Keratinocyte (primary cell): ENCODE results near the gene POLR1B. TPM values are rescaled to one million over a fixed set of nuclear protein-coding genes. Genes with fewer than 3 reads are reported as not detected.

Source experiments
- DNase-seq: peaks from one replicate; pipeline ENCODE4 v3.0.0-alpha.2; 2011; ENCODE audit warnings: low read depth, missing footprints, low spot score
- FAIRE-seq: peaks from 2 replicates; lab custom pipeline; 2011; peaks lifted over from hg19 to GRCh38; lab: Jason Lieb, UNC
- H2AFZ ChIP-seq: 2 replicates; pipeline ENCODE4 v1.6.0; 2012; ENCODE audit warnings: low read length, control low read depth, inconsistent platforms; ENCODE audit not compliant: control insufficient read depth
- H3K27ac ChIP-seq: 2 replicates; pipeline ENCODE4 v1.5.1; 2011; ENCODE audit warnings: low read length; ENCODE audit not compliant: control insufficient read depth, insufficient read depth
- H3K27me3 ChIP-seq: 3 replicates; pipeline ENCODE4 v1.6.0; 2011; ENCODE audit warnings: low read length; ENCODE audit not compliant: control insufficient read depth, insufficient read depth; ENCODE audit errors: extremely low read depth
- H3K36me3 ChIP-seq, 2 experiments: 2 replicates in 1 of 2; 3 replicates in 1 of 2; pipeline ENCODE4 v1.5.1; 2011; ENCODE audit warnings: low read length in 2 of 2, mild to moderate bottlenecking in 1 of 2; ENCODE audit not compliant: control insufficient read depth in 2 of 2, insufficient read depth in 2 of 2; ENCODE audit errors: extremely low read depth in 1 of 2
- H3K4me1 ChIP-seq: 3 replicates; pipeline ENCODE4 v1.5.1; 2011; ENCODE audit warnings: low read length; ENCODE audit not compliant: control insufficient read depth, insufficient read depth; ENCODE audit errors: extremely low read depth
- H3K4me2 ChIP-seq: 3 replicates; pipeline ENCODE4 v1.6.0; 2011; ENCODE audit warnings: low read depth, low read length; ENCODE audit not compliant: control insufficient read depth, insufficient read depth; ENCODE audit errors: extremely low read depth
- H3K4me3 ChIP-seq, 3 experiments: fragments of 200-600 bp in 1 of 3; sonication (generic) in 1 of 3; 2 replicates in 2 of 3; 3 replicates in 1 of 3; pipeline ENCODE4 v1.5.1; 2011 to 2016; ENCODE audit warnings: low read length in 3 of 3, mild to moderate bottlenecking in 3 of 3, control low read depth in 2 of 3, inconsistent platforms in 1 of 3, low read depth in 1 of 3, mixed read lengths in 1 of 3, mixed run types in 1 of 3, moderate library complexity in 1 of 3; ENCODE audit not compliant: control insufficient read depth in 2 of 3, insufficient read depth in 2 of 3; ENCODE audit errors: extremely low read depth in 1 of 3
- H3K79me2 ChIP-seq: 2 replicates; pipeline ENCODE4 v1.6.0; 2012; ENCODE audit warnings: low read length; ENCODE audit not compliant: control insufficient read depth, insufficient read depth
- H3K9ac ChIP-seq: 3 replicates; pipeline ENCODE4 v1.6.0; 2011; ENCODE audit warnings: low read length; ENCODE audit not compliant: control insufficient read depth, insufficient read depth; ENCODE audit errors: extremely low read depth
- H3K9me1 ChIP-seq: 3 replicates; pipeline ENCODE4 v1.6.0; 2011; ENCODE audit warnings: low read length; ENCODE audit not compliant: control insufficient read depth, insufficient read depth; ENCODE audit errors: extremely low read depth
- H3K9me3 ChIP-seq: 2 replicates; pipeline ENCODE4 v1.5.1; 2012; ENCODE audit warnings: low read depth, low read length; ENCODE audit not compliant: control insufficient read depth
- H4K20me1 ChIP-seq: 3 replicates; pipeline ENCODE4 v1.6.0; 2011; ENCODE audit warnings: low read length; ENCODE audit not compliant: control insufficient read depth, insufficient read depth; ENCODE audit errors: extremely low read depth
- EZH2 ChIP-seq: IDR thresholded peaks from one replicate; pipeline ENCODE4 v1.6.1; 2012; ENCODE audit warnings: inconsistent platforms, mild to moderate bottlenecking, low read length, moderate library complexity
- dilution Hi-C: fragments of 300-500 bp; cut with MboI; formaldehyde crosslinking; loops from one replicate; pipeline ENCODE4 v1.7.0; 2020; ENCODE audit warnings: low sequenced_read_pairs; ENCODE audit not compliant: extremely low pct_ligation_motif_present
- polyA plus RNA-seq, 5 experiments: library from polyadenylated mRNA; depleted of rRNA in 3 of 5; stranded (reverse) in 3 of 5; stranded (forward) in 1 of 5; unstranded in 1 of 5; fragments of >200 nt; gene quantifications; 1 replicate in 1 of 5; 2 replicates in 3 of 5; 3 replicates in 1 of 5; pipeline versions ENCODE4 v1.2.1 to v1.2.3, GENCODE V29; 2011 to 2012; ENCODE audit warnings: missing spikeins in 2 of 5, low read depth in 1 of 5, low replicate concordance in 1 of 5
- TF ChIP-seq, protein P1 (sequence below), 3 experiments: IDR thresholded peaks in 1 of 3; conservative IDR thresholded peaks in 1 of 3; optimal IDR thresholded peaks in 1 of 3; 2 replicates in 2 of 3; 3 replicates in 1 of 3; pipeline versions ENCODE3 to v1.5.1; 2011; ENCODE audit warnings: low read length in 3 of 3, mild to moderate bottlenecking in 3 of 3, moderate library complexity in 2 of 3, control low read depth in 1 of 3, inconsistent platforms in 1 of 3; ENCODE audit not compliant: insufficient read depth in 2 of 3; ENCODE audit errors: extremely low read depth in 1 of 3

Gene POLR1B
- polyA plus RNA-seq, 1 donor (not counting 4 experiments of a cell fraction or from before 2014, with no cell fraction given) = 31.9 TPM

- DNase-seq (no peak), FAIRE-seq (no peak)
- Histone ChIP-seq H3K36me3 (no peaks in the 10 kb centered on the region), H3K9me1 (no peaks in the 10 kb centered on the region), H4K20me1 (no peaks in the 10 kb centered on the region), H3K9me3 (no peaks in the 10 kb centered on the region), H3K79me2 (no peaks in the 10 kb centered on the region), H3K27me3 (no peaks in the 10 kb centered on the region), H2AFZ (no peak overlapping the region), H3K27ac (no peak overlapping the region), H3K4me2 (no peak overlapping the region), H3K9ac (no peak overlapping the region), H3K4me1 (peaks cover 21% of the 10 kb centered on the region), H3K4me3 (no peak overlapping the region)
- TF ChIP-seq, protein P1, sequence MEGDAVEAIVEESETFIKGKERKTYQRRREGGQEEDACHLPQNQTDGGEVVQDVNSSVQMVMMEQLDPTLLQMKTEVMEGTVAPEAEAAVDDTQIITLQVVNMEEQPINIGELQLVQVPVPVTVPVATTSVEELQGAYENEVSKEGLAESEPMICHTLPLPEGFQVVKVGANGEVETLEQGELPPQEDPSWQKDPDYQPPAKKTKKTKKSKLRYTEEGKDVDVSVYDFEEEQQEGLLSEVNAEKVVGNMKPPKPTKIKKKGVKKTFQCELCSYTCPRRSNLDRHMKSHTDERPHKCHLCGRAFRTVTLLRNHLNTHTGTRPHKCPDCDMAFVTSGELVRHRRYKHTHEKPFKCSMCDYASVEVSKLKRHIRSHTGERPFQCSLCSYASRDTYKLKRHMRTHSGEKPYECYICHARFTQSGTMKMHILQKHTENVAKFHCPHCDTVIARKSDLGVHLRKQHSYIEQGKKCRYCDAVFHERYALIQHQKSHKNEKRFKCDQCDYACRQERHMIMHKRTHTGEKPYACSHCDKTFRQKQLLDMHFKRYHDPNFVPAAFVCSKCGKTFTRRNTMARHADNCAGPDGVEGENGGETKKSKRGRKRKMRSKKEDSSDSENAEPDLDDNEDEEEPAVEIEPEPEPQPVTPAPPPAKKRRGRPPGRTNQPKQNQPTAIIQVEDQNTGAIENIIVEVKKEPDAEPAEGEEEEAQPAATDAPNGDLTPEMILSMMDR (optimal IDR thresholded peaks at IDR 0.05 in 1 of 3, IDR thresholded peaks at IDR 0.05 in 1 of 3, conservative IDR thresholded peaks at IDR 0.05 in 1 of 3; ENCODE audit: extremely low read depth in 1 of 3, insufficient read depth in 2 of 3, low read length in 3 of 3) = no peak
- no peak for TF ChIP-seq EZH2
- dilution Hi-C loops = no loop called here
These were observed 58.4 kb downstream of the POLR1B start for GRCh38 chr2:112600634-112601033.

DNA sequence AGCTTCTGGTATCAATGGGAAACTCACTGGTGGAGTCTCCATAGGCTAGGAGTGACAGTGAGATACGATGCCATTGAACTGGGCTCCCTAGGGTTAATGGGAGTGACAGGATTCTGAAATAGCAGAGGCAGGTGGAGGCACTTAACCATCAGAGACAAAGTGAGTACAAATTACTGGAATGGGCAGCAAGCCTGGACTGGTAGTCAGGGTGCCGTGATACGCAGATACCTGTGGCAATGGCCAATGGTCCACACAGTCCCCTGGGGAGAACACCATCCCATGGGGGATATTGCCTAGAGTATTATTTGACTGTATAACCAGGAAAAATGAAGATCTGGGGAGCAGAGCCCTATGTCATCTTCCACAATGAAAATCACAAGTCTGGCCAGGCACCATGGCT, 59.5 kb downstream of the POLR1B start:
- DNase-seq = no peak
- dilution Hi-C loops = no loop called here
- Histone ChIP-seq H3K27ac (no peak overlapping the region), H2AFZ (no peak overlapping the region), H3K36me3 (no peaks in the 10 kb centered on the region), H3K9ac (no peak overlapping the region), H3K9me1 (no peaks in the 10 kb centered on the region), H3K4me1 (peaks cover 21% of the 10 kb centered on the region), H3K27me3 (no peaks in the 10 kb centered on the region), H3K79me2 (no peaks in the 10 kb centered on the region), H3K9me3 (no peaks in the 10 kb centered on the region), H3K4me3 (no peak overlapping the region), H3K4me2 (no peak overlapping the region), H4K20me1 (no peaks in the 10 kb centered on the region)
- FAIRE-seq = peak; percentile 29
- no peak for TF ChIP-seq EZH2
- TF ChIP-seq, protein P1 (optimal IDR thresholded peaks at IDR 0.05 in 1 of 3, IDR thresholded peaks at IDR 0.05 in 1 of 3, conservative IDR thresholded peaks at IDR 0.05 in 1 of 3; ENCODE audit: extremely low read depth in 1 of 3, insufficient read depth in 2 of 3, low read length in 3 of 3) = no peak
